Hepatic stellate cell (primary cell): ENCODE measurements around the gene CALB2.
"Not testable (repeated sequence)": the region's sequence is repeated elsewhere in the genome, so short reads cannot be mapped to it uniquely, and the experiment has no call there.

Experiments
- DNase-seq: peaks from one replicate; pipeline ENCODE4 v3.0.0; 2011; ENCODE audit warnings: low spot score

Gene CALB2, protein sequence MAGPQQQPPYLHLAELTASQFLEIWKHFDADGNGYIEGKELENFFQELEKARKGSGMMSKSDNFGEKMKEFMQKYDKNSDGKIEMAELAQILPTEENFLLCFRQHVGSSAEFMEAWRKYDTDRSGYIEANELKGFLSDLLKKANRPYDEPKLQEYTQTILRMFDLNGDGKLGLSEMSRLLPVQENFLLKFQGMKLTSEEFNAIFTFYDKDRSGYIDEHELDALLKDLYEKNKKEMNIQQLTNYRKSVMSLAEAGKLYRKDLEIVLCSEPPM

DNA sequence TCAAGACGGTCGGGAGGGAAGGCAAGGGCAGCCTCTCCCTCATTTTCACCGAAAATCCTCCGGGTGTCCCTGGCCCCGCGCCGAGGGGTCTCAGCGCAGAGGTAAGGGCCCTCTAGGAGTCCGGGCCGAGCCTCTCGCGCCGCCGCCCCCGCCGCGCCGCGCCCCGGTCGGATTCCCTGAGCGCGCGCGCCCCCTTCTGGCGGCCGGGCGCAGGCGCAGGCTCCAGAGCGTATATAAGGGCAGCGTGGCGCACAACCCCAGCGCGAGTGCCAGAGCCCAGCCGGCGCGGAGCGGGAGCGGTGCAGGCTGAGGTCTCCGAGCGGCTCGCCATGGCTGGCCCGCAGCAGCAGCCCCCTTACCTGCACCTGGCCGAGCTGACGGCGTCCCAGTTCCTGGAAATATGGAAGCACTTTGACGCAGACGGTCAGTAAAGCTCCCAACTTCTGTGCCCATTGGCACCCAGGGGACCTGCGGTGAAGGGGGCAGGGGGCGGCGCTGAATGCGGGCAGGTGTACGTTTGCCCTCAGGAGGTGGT, at the start of gene CALB2:
Gene CALB2, plus strand, starts transcription at position 260 of the 535 bp plus-strand sequence. Its CDS starts 70 bp downstream, at position 330.
- DNase-seq, result peak; percentile 74

DNA sequence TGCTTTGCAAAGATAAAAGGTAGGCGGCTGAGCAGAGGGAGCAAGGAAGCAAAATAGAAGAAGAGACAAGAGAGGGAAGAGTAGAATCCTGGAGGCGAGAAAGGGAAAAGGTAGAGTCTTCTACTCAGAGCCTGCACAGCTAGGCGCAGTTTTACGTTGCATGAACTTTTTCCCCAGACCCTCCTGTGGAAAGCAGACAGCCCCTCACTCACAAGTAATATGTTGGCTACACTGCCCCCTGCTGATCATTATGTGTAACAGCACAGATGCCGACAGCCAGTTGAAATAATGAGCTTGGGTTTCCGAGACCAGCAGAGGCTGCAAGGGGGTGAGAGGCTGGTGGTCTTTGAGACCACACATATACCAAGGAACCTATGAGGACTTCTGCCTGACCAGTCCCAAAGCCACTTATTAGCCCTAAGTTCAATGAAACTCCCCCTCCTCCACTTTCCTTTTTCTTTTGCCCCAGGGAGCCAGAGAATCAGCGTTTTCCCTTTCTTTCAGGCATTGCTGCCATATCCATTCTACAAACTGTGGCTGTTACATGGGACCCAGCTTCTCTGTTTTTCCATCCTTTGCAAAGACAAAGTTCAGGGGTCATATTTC, 46.9 kb upstream of the CALB2 start:
- DNase-seq, result no peak

DNA sequence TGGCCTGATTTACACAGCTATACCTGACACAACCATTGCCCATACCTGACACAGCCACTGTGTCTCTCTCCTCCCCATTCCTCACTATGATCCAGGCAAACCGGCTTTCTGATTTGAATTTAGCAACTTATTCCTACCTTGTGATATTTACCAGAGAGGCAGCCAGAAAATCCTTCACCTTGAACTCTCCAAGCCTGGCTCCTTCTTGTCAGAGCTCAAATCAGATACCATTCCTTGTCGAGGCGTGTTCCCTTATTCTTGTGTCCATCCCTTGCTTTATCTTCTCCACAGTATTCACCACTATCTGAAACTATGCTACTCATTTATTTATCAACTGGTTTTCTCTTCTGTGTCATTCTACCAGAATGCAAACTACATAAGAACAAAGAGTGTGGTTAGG, 44.9 kb upstream of the CALB2 start:
- DNase-seq, result not testable (repeated sequence)

DNA sequence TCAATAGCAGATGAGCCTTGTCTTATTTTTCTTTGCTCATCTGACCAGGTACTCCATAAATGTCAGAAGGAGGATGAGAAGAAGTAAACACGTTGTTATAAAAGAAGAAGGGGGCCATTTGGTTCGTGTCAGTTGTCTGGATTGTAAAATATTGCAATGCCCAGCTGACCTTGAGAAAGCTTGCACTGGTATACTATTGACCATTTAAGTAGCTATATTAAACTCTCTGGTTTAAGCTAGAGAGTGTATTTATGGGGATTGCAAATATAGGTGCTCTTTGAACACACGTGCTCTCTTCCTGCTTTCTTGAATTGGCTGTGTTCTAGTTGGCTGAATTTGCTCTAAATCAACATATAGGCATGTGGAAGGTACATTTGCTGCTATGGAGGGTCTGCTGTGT, 43.3 kb upstream of the CALB2 start:
- no peak for DNase-seq

DNA sequence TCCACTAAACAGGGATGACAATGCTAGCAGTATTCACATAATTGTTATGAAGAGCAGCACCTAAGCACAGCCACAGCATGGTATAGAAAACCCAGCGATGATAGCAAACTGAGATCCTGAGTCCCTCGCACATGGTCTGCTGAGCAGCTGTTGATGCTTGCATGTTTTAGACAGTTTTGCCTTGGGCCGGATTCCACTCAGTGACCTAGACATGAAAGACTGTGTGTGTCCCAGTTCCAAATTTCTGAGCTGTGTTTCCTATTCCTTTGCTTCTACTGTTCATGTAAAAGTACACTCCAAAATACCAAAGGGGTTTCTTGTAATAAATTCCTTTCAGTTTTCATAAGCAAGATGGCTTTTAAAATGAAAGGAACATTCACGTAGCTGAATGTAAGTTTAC, 38.5 kb upstream of the CALB2 start:
- no peak for DNase-seq

DNA sequence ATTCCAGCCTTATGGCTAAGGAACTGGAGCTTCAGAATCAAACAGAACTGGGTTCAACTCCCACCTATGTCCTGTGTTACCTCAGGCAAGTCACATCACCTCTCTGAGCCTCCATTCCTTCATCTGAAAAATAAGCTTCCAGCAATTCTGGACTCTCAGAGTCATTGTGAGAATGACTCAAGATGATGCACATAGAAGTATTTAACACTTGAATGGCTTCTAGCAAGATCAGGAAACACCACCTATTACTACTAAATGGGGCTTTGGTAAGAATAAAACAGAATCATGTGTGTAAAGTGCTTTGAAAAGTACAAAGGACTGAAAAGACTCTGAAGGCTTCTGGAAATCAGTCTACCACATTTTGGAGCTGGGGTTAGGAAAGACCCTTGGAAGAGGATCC, 30.8 kb upstream of the CALB2 start:
- no peak for DNase-seq

DNA sequence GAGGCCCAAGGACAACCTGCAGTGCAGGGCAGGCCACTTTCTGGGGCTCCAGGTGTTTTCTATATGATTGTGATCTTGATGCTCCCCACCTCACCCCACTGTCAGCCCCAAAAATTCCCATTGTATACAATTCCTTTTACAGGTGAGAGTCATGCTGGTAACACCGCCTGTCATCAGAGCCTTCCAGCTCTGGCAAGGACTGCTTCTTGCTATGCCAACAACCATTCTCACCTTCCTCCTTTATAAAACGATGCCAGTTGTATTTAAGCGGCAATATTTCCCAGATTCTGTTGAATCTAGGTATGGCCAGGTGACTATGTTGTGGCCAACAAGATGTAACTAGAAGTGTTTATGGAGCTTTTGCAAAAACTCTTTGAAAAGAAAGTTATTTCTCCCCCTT, 30.4 kb upstream of the CALB2 start:
- DNase-seq, result no peak

DNA sequence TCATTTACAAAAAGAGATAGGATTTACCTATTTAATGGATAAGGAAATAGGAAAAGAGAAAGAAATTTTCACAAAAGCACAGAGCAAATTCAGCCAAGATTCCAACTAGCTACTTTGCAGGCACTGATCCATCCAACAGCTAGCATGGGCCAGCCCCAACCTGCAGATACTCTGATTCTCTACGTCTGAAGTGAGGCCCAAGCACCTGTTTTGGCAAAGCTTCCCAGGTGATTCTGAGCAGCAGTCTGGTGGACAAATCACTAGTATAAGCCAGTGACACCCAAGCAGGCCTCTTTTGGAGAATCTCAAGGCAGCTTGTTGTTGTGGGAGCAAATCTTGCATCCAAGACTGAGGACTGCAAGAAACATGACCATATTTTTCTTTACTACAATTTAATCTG, 20.9 kb upstream of the CALB2 start:
- no peak for DNase-seq

DNA sequence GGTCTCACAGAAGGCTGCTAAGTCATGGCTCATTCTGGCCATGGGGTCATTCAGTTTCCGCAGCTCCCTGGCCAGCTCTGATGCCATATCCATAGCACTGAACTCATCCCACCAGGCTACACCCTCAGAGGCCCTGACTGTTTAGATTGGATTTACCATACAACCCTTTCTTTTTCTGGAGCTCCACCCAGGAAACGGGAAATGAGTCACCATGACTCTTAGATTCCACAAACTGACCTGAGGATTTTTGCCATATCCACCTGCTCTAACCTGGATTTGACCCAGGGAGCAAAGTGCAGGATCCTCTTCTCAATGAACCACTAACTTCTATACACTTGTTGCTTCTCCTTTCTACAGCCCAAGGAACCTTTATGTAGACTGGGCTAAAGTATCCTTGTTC, 20.3 kb upstream of the CALB2 start:
- no peak for DNase-seq

DNA sequence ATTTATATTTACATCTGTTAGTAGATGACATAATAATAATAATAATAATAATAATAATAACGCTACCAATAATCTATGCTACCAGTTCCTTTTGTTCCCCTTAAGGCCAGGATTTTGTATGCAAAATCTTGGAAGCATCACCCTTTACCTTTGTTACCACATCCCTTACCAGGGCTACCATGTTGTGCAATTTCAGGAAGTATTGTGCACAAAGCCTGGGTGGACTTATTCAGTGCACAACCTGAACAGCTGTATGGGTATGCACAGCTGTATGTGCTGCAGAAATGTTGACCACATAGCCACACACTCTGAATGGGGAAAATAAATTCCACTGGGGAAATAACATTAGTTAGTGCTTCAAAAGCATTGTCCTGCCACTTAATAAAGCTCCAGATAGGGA, 19.9 kb upstream of the CALB2 start:
- DNase-seq, result no peak

DNA sequence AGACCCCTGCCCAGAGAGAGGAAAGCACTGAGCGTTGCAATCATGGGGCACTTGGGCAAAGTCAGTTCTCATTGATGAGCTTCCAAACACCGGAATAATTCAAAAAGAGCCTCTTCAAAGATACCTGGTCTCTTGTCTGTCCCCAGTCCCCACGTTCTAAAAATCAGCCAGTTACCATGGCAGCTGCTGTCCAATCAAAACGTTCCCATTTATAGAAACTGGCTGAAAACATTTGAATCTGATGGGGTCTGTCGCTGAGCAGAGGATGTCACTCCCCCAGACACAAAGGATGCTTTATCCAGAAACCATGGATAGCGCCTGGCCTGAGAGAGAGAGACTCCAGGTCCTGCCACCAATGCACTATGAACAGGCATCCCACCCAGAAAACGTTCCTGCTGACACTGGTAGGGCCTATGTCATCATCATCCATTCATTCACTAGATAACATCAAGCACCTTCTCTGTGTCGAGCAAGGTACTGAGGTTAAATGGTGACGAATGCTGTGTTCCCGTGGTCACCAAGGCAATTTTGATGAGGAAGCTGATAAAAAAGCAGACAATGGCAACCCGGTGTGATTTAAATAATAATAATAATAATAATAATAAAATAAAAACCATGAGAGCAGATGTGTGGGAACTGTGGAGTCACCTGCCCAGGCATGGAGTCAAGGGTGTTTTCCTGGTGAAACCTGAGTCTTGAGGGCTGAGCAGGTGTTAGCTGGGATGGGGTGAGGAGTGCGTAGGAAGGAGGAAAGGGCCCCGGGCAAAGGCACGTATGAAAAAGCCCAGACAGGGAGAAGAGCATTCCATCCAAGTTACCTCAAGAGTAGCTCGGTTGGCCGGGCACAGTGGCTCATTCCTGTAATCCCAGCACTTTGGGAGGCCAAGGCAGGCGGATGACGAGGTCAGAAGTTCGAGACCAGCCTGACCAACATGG, 19.0 kb upstream of the CALB2 start:
- DNase-seq, result no peak

DNA sequence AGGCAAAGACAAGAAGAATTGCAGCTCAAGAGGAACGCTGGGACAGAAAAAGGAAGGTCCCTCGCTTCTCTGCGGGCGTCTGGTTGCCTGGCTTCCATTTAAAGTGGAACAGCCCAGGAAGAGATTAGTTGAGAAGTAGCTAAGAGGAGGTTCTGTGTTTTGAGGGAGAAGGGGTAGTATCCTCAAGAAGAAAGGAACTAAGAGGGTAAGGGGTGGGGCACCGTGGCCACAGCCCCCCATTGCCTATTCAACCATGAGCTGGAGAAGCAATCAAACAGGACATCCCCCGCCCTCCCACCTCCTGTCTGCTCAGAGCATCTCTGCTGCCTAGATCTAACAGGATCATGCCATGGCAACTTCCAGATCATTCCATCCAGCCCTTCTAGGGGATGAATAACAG, 18.1 kb upstream of the CALB2 start:
- DNase-seq, result no peak

DNA sequence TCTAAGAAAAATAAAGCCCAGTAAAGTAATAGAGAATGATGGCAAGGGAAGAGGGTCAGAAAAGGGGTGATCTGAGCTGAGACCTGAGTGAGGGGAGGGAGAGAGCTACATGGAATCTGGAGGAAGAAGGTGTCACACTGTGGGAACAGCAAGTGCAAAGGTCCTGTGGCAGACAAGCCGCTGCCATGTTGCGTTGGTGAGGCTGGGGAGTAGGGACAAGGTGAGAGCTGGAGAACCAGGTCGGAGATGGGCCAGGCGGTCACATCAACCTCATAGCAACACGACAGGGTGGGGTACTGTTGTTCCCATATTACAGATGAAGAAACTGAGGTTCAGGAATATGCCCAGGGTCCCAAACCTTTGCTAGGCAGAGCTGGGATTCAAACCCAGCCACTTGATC, 16.6 kb upstream of the CALB2 start:
- no peak for DNase-seq

DNA sequence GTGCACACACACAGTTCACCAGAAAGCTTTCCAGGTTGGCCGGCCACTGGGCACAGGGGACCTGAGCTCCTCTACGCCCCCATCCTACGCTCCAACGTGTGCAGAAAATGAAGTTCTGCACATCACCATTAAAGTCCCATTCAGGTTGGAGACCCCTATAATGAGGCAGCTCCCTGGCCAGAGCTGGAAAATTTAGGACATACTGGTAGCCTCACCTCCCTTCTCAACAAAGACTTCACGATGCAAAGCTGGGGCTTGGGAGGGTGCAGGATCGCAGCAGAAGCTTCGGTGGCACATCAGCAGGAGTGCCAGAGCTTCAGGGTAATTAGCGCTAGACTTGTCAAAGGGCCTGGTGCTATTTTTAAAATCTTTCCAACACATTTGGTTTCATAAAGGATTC, 15.4 kb upstream of the CALB2 start:
- no peak for DNase-seq

DNA sequence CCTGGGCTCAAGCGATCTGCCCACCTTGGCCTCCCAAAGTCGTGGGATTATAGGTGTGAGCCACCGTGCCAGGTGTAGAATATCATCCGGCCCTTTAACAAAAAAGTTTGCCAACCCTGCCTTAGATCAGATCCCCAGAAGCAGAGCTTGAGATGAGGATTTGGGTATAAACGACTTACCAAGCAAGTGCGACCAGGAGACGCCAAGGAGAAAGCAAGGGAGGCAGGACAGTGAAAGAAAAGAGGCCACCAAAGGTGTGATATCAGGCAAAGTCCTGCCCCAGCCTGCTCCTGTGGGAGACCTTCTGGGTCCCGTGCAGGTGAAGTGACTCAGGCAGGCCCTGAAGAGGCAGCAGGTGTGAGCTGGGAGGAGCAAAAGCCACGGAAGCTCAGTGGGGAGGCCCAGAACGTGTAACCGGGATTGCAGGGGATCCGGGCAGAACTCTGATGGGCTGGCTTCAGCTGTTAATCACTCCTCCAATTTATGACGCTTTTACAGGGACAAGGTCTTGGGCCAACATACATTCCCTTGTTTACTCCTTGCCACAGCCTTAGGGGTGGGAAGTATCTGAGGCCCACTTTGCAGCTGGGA, 14.1 kb upstream of the CALB2 start:
- no peak for DNase-seq

DNA sequence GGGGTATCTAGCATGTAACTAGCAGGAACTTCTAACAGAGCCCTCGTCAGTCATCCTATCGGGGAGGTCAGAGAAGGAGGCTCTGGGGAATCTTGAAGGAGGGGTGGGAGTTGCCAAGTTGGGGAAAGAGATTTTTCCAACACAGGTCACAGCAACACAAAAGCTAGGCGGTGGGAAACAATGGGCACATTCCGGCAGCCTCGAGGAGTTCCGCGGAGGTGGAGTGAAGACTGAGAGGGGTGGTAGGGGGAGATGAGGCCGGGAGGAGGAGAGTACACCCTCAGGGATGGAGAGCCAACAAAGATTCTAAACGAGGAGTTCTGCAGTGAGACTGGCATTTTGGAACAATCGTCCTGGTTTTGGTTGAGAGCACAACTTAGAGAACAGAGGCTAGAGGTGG, 13.5 kb upstream of the CALB2 start:
- DNase-seq, result no peak

DNA sequence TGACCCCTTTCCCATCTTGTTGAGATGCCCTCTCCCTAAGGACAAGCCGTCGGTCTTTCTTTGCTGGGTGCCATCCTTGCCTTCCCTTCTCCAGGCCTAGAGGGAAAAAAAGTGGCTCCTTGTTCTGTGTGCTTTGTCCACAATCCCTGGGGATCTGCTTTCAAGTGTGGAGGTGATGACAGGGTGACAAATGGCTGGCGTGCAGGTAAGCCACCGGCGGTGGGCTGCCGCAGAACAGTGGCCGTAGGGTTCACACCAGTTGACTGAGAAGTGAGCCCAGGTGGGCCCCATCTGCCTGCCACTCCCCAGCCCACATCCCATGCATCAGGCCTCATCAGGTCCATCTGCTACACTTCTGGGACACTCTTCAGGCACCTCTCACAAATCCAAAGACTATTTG, 11.4 kb upstream of the CALB2 start:
- no peak for DNase-seq

DNA sequence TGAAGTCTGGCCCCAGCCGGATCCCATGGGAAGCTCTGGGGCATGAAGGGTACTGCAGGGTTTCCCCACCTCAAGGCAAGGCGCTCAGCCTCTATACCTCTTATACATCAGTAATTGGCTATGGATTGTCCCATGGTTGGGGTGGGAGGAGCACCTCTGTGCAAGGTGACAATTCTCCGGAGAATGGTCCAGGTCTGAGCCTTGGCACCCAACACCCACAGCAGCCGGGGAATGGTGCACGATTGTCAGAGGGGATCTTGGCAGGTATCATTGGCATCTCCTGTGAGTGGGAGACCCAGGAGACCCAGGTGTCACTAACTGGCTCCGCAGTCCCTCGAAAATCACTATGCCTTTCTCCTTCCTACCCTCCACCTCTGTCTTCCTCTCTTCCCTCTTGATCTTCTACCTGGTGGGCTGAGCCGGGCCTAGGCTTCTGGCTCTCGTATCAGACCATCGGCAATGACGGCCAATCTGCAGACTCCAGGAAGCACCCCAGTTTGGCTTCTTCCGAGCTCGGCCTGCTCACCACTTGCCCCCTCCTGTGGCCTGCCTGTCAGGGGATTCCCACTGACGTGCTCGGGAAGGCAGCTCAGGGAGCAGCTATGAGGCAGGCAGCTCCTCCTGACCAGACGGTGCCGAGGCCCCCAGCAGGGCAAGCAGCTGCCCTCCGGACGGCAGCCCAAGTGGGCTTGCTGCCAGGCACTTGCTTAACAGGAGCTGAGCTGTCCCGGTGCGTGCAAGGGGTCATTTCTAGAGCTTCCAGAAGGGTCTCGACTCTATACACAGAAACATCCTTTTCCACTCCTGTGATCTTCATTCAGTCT, 10.0 kb upstream of the CALB2 start:
- no peak for DNase-seq

DNA sequence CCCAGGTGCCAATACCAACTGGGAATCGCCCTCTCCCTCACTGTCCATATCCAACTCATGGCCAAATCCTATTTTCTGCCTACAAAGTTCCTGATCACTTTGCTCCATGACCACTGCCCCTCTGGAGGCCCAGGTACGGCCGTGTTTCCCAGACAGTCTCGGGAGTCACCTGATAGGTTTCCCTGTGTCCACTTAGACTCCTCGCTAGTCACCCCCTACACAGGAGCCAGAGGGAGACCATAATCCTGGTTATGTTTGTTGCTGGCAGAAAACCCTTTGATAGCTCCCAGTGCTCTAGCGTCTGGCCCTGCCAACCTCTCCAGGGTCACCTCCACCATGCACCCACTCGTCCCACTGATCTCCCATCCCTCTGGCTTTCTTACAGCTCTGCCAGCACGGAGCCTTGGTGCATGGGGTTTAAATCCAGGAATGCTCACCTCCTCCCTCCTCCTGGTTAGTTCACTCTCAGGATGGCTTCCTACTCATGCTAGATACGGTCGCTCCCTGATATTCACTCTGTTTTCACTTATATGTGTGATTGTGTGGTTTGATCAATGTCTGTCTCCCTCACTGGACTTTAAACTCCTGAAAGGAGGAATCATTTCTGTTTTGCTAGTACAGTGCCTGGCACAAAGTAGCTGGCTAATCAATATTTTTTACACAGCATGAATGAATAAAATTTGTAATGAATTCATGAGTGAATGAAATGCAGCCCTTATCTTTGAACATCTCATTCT, 7.5 kb upstream of the CALB2 start:
- no peak for DNase-seq

DNA sequence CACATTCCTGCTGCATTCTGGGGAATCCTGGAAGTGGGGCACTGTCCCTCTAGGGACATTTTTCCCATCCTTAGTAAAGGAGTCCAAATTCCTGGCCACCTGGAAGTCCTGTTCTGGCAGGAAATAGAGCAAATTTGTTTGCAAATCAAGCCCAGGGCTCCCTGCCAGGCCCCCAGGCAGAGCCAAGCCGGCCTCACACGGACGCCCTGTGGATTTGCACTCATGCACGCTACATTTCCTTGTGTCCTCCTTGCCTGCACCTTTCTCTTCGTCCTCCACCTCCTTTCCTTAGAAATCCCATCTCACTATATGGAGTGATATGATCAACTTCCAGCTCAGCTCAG, 7.0 kb upstream of the CALB2 start:
- no peak for DNase-seq

DNA sequence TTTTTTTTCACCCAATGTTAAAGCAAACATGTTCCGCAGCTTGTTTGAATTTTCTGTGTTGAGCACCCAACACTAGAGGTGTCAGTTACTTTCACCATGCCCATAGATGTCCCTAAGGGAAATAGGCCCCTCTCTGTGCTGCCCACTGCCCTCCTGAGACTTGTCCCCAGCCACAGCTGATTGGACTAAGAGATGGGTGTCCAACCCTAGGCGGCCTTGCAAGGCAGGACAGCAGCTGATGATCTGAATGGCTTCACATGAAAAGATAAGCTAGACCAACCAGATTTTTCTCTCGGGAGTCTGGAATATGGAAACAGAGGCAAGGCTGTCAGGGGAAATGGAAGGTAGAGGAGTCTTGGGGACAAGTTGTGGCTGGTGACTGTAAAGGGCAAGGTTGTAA, 6.1 kb upstream of the CALB2 start:
- DNase-seq, result no peak
